Right lobe of liver (tissue), 6 donors: ENCODE results near the gene CPNE7. TPM values are rescaled to one million over a fixed set of nuclear protein-coding genes. Genes with fewer than 3 reads are reported as not detected.
"Not testable (repeated sequence)": the region's sequence is repeated elsewhere in the genome, so short reads cannot be mapped to it uniquely, and the experiment has no call there.

Experiments used
- ATAC-seq, 4 donors: fragments of 200-7000 bp; cut with Tn5 transposase; one replicate each; pipeline ENCODE4 v1.9.1; 2020; ENCODE audit warnings: mild to moderate bottlenecking in 4 of 4, moderate library complexity in 4 of 4
- DNase-seq, 3 donors: peaks; one replicate each; pipeline ENCODE4 v3.0.0-alpha.2; 2020
- H3K27ac ChIP-seq, 3 donors: fragments of 200-600 bp; one replicate each; pipeline ENCODE4 v1.8.0; 2022
- H3K27me3 ChIP-seq, 2 donors: fragments of 200-600 bp; one replicate each; pipeline ENCODE4 v1.8.0; 2022
- H3K36me3 ChIP-seq, 4 donors: fragments of 200-600 bp; sonication (generic) in 1 of 4; one replicate each; pipeline versions ENCODE4 v1.5.1 to v1.8.0; 2017 to 2022; ENCODE audit warnings: control low read depth in 1 of 4
- H3K4me1 ChIP-seq, 4 donors: fragments of 200-600 bp; sonication (generic) in 1 of 4; one replicate each; pipeline versions ENCODE4 v1.5.1 to v1.8.0; 2017 to 2022; ENCODE audit warnings: control low read depth in 1 of 4
- H3K4me3 ChIP-seq, 3 donors: fragments of 200-600 bp; one replicate each; pipeline ENCODE4 v1.8.0; 2022
- H3K9me3 ChIP-seq, 4 donors: fragments of 200-600 bp; sonication (generic) in 1 of 4; one replicate each; pipeline versions ENCODE4 v1.5.1 to v1.8.0; 2017 to 2022; ENCODE audit warnings: control low read depth in 1 of 4
- POLR2A ChIP-seq: fragments of 450-650 bp; IDR thresholded peaks from one replicate; pipeline ENCODE4 v1.6.1; 2017; ENCODE audit warnings: antibody characterized with exemption, mild to moderate bottlenecking
- WGBS: methylation state at CpG from one replicate; pipeline ENCODE4 v1.1.6; 2018; ENCODE audit warnings: low coverage, low lambda C conversion rate; ENCODE audit not compliant: insufficient coverage; ENCODE audit errors: missing lambda C conversion rate; 5-methylcytosine and 5-hydroxymethylcytosine counted together
- intact Hi-C, 2 donors: fragments of 100-400 bp; cut with DNase I; formaldehyde crosslinking; loops; one replicate each; pipeline versions ENCODE4 v1.11.2 to v1.14.1; 2022
- total RNA-seq, 6 experiments: library from RNA; depleted of rRNA in 2 of 6; stranded (reverse); fragments of >200 nt in 2 of 6; fragmentation: NEBNext Ultra II Directional in 3 of 6; extraction: Animal tissue kit (Norgen Biotek cat#: 25700) in 3 of 6; gene quantifications; one replicate each; pipeline versions ENCODE4 v1.1.0 to v1.2.4, GENCODE V29; 2016 to 2023
- TF ChIP-seq, protein P1 (sequence below), 4 donors: fragments of 200-600 bp in 3 of 4; fragments of 450-650 bp in 1 of 4; IDR thresholded peaks; one replicate each; pipeline versions ENCODE4 v1.5.1 to v1.8.0; 2016 to 2022; ENCODE audit warnings: antibody characterized with exemption in 4 of 4, mild to moderate bottlenecking in 2 of 4
- donor health status: DM: no; HTN: yes; CAD: no.
- donor health status: DM: no; HTN: no; CAD: no.
- donor health status: DM: no; HTN: no; CAD: no.
- donor health status: DM: no; HTN: yes; CAD: no.
- donor health status: DM: no; HTN: yes; CAD: no.

Gene CPNE7
- total RNA-seq, 6 experiments from 2014 or later = 0.33 to 3.7 (median 0.77) TPM

GRCh38 chr16:89624777-89625761 lies 49.5 kb downstream of the CPNE7 start:
- no peaks in the 10 kb centered on the region for H3K36me3 ChIP-seq
- no peaks in the 10 kb centered on the region for H3K4me1 ChIP-seq
- DNase-seq (no peak), ATAC-seq (no peak)
- WGBS = 25% methylated on average over 15 of the region's 21 CpGs
- H3K27me3 ChIP-seq = no peaks in the 10 kb centered on the region
- intact Hi-C loops = no loop called here
- no peak overlapping the region for H3K27ac ChIP-seq
- no peaks in the 10 kb centered on the region for H3K9me3 ChIP-seq
- TF ChIP-seq, protein P1, sequence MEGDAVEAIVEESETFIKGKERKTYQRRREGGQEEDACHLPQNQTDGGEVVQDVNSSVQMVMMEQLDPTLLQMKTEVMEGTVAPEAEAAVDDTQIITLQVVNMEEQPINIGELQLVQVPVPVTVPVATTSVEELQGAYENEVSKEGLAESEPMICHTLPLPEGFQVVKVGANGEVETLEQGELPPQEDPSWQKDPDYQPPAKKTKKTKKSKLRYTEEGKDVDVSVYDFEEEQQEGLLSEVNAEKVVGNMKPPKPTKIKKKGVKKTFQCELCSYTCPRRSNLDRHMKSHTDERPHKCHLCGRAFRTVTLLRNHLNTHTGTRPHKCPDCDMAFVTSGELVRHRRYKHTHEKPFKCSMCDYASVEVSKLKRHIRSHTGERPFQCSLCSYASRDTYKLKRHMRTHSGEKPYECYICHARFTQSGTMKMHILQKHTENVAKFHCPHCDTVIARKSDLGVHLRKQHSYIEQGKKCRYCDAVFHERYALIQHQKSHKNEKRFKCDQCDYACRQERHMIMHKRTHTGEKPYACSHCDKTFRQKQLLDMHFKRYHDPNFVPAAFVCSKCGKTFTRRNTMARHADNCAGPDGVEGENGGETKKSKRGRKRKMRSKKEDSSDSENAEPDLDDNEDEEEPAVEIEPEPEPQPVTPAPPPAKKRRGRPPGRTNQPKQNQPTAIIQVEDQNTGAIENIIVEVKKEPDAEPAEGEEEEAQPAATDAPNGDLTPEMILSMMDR (IDR thresholded peaks at IDR 0.05) = no peak
- TF ChIP-seq POLR2A = no peak
- no peak overlapping the region for H3K4me3 ChIP-seq

DNA sequence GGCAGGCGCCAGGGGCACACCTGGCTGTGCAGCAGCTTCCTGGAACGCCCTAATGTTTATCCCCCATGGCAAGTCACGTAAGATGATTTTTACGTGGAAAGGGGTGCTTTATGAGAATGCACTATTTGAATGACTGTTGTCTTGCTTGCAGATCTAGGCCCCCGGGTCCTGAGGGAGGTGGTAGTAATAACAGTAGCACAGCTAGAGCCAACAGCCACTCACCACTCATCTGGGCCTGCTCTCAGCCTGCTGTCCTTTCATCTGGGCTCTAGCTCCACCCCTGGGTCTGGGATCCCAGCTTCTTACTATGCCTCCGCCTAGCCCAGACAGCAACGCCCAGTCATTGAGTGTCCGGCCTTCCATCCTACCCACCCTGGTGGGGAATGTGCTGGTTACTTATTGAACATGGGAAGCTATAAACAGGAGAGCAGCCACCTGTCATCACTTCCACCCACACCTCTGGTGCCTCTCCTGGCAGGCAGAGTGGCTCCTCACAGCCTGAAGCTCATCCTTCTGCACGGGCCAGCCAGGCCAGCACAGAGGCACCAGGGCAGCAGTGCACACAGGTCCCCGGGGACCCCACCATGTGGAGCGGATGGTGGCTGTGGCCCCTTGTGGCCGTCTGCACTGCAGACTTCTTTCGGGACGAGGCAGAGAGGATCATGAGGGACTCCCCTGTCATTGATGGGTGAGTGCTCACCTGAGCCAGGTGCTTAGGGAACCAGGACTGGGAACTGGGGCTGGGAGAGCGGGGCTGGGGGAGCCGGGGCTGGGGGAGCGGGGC lies 54.5 kb downstream of the CPNE7 start:
- no peaks in the 10 kb centered on the region for H3K27me3 ChIP-seq
- ATAC-seq (no peak), DNase-seq (no peak)
- no peak overlapping the region for H3K4me3 ChIP-seq
- no peaks in the 10 kb centered on the region for H3K9me3 ChIP-seq
- no peak overlapping the region for H3K27ac ChIP-seq
- WGBS = 89% methylated on average over 5 of the region's 17 CpGs
- no peak for TF ChIP-seq POLR2A
- TF ChIP-seq, protein P1 (IDR thresholded peaks at IDR 0.05) = no peak
- H3K36me3 ChIP-seq = no peaks in the 10 kb centered on the region
- H3K4me1 ChIP-seq = no peaks in the 10 kb centered on the region
- intact Hi-C loops = no loop called here

GRCh38 chr16:89633064-89633631 lies 57.6 kb downstream of the CPNE7 start:
- no peak for DNase-seq
- no peaks in the 10 kb centered on the region for H3K27me3 ChIP-seq
- H3K36me3 ChIP-seq = no peaks in the 10 kb centered on the region
- no peaks in the 10 kb centered on the region for H3K9me3 ChIP-seq
- 31% methylated on average over 2 of the region's 19 CpGs for WGBS
- H3K27ac ChIP-seq = no peak overlapping the region
- TF ChIP-seq, protein P1 (IDR thresholded peaks at IDR 0.05) = no peak
- no peak for TF ChIP-seq POLR2A
- intact Hi-C loops = no loop called here
- no peaks in the 10 kb centered on the region for H3K4me1 ChIP-seq
- ATAC-seq = peak in 3 of 4 donors; percentile 14 to 42 (median 35)
- H3K4me3 ChIP-seq = no peak overlapping the region

GRCh38 chr16:89634463-89635385 lies 59.2 kb downstream of the CPNE7 start:
- H3K27me3 ChIP-seq, H3K4me3 ChIP-seq, H3K27ac ChIP-seq, H3K36me3 ChIP-seq, H3K9me3 ChIP-seq, H3K4me1 ChIP-seq, DNase-seq, ATAC-seq, intact Hi-C loops: not testable (repeated sequence)
- WGBS = 24% methylated on average over 2 of the region's 2 CpGs
